Renal pelvis (tissue), 4 donors: ENCODE data around the gene HMCES. TPM values are rescaled to one million over a fixed set of nuclear protein-coding genes. Genes with fewer than 3 reads are reported as not detected.
"Not testable (repeated sequence)": the region's sequence is repeated elsewhere in the genome, so short reads cannot be mapped to it uniquely, and the experiment has no call there.

Source experiments
- DNase-seq: peaks from one replicate; pipeline ENCODE4 v3.0.0-alpha.2; 2013
- polyA plus RNA-seq, 3 donors: library from polyadenylated mRNA; unstranded; fragments of 120-200 nt; gene quantifications; one replicate each; pipeline ENCODE4 v1.2.1, GENCODE V29; 2013; ENCODE audit not compliant: insufficient read length in 3 of 3

HMCES gene
- polyA plus RNA-seq, 3 donors = 49.4 to 57.1 (median 50.2) TPM

GRCh38 chr3:129343643-129344360 is 65.1 kb downstream of the HMCES start:
- no peak for DNase-seq

GRCh38 chr3:129344540-129345220 is 66.0 kb downstream of the HMCES start:
- DNase-seq = no peak

GRCh38 chr3:129345281-129345680 is 66.6 kb downstream of the HMCES start:
- DNase-seq = no peak

GRCh38 chr3:129345971-129346370 is 67.3 kb downstream of the HMCES start:
- DNase-seq = no peak

- no peak for DNase-seq
Observed at GRCh38 chr3:129346695-129347457, 68.2 kb downstream of the HMCES start.

GRCh38 chr3:129347458-129347845 is 68.8 kb downstream of the HMCES start:
- DNase-seq = no peak

GRCh38 chr3:129348734-129349133 is 70.1 kb downstream of the HMCES start:
- no peak for DNase-seq

GRCh38 chr3:129349169-129349568 is 70.5 kb downstream of the HMCES start:
- DNase-seq = not testable (repeated sequence)

- no peak for DNase-seq
Observed at GRCh38 chr3:129349791-129350190, 71.1 kb downstream of the HMCES start.

- DNase-seq = no peak
Observed at GRCh38 chr3:129352045-129352444, 73.4 kb downstream of the HMCES start.

GRCh38 chr3:129352650-129353588 is 74.2 kb downstream of the HMCES start:
- no peak for DNase-seq

GRCh38 chr3:129353589-129353941 is 74.9 kb downstream of the HMCES start:
- no peak for DNase-seq

Other genes with a start within 250 kb of the HMCES start
- gene GP9, start 218.1 kb upstream of the HMCES start, polyA plus RNA-seq = 1 to 10 TPM in 2 of 3 donors, under 1 TPM in 1; 0.86 to 2.2 (median 1.3) TPM
- gene RAB43, start 157.1 kb upstream of the HMCES start, polyA plus RNA-seq = 1 to 10 TPM; 5.1 to 8.4 (median 6.7) TPM
- 10 to 100 TPM; 41.7 to 47.9 (median 44.2) TPM for gene ISY1, start 117.8 kb upstream of the HMCES start, polyA plus RNA-seq
- 100 to 1,000 TPM; 355 to 394 (median 370) TPM for gene CNBP, start 95.0 kb upstream of the HMCES start, polyA plus RNA-seq
- 100 to 1,000 TPM; 158 to 174 (median 168) TPM for gene COPG1, start 29.3 kb upstream of the HMCES start, polyA plus RNA-seq
- gene EFCAB12, start 149.8 kb downstream of the HMCES start, polyA plus RNA-seq = 1 to 10 TPM; 4.2 to 6.9 (median 5.7) TPM
- 10 to 100 TPM; 41.8 to 50.0 (median 42.6) TPM for gene MBD4, start 161.1 kb downstream of the HMCES start, polyA plus RNA-seq
- gene IFT122, start 161.4 kb downstream of the HMCES start, polyA plus RNA-seq = 10 to 100 TPM; 57.1 to 61.8 (median 59.1) TPM
- under 1 TPM; 0.07 to 0.34 (median 0.10) TPM for gene RHO, start 249.8 kb downstream of the HMCES start, polyA plus RNA-seq